ENCODE measurements around the gene DAD1. TPM values are rescaled to one million over a fixed set of nuclear protein-coding genes. Genes with fewer than 3 reads are reported as not detected.

DAD1 gene
- total and polyA plus RNA-seq, 2 of the 8 experiments (the other 6 are each of a cell fraction or from before 2014, with no cell fraction given) = 131 to 440 TPM

DNA sequence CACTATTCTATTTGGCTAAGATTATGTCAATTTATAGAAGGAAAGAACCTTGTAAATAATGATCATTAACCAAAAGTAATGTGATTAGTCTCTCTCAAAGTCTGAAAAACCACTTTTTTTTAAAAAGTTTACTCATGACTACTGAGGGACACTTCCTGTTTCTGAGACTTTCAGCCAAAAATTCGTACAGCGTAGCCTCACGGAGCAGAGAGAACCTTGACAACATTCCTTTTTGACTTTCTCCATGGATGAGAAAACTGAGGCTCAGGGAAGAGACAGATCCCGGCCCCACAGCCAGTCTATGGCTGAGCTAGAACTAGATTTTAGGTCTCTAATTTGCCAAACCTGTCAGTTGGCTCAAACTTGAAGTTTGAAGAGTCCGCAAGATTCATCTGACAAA is 68.2 kb downstream of the DAD1 start (continued):
- no peak for TF ChIP-seq POU5F1 (IDR thresholded peaks at IDR 0.05; ENCODE audit: low read depth, low read length)
- TF ChIP-seq TBP (IDR thresholded peaks at IDR 0.05; ENCODE audit: low read depth, low read length) = no peak
- no peak for TF ChIP-seq CTBP2 (IDR thresholded peaks at IDR 0.05; ENCODE audit: borderline replicate concordance, insufficient read depth, insufficient read length, low read length)
- TF ChIP-seq GTF2F1 (IDR thresholded peaks at IDR 0.05; ENCODE audit: borderline replicate concordance, low read depth, low read length) = no peak
- TF ChIP-seq KDM4A (IDR thresholded peaks at IDR 0.05; ENCODE audit: low read depth, low read length, severe bottlenecking) = no peak
- no peak for TF ChIP-seq CEBPB (IDR thresholded peaks at IDR 0.05; ENCODE audit: low read depth, low read length)
